HG02588 (cell line): ENCODE measurements around the gene ITGAE.

ENCODE experiments used
- ATAC-seq: cut with Tn5 transposase; IDR thresholded peaks from one replicate; pipeline ENCODE4 v1.9.1; 2021; ENCODE audit warnings: mild to moderate bottlenecking, moderate library complexity; ENCODE audit not compliant: unreplicated experiment

Gene ITGAE

GRCh38 chr17:3672571-3672970 lies 128.4 kb downstream of the ITGAE start:
- ATAC-seq = no peak

GRCh38 chr17:3669548-3669947 lies 131.4 kb downstream of the ITGAE start:
- no peak for ATAC-seq

DNA sequence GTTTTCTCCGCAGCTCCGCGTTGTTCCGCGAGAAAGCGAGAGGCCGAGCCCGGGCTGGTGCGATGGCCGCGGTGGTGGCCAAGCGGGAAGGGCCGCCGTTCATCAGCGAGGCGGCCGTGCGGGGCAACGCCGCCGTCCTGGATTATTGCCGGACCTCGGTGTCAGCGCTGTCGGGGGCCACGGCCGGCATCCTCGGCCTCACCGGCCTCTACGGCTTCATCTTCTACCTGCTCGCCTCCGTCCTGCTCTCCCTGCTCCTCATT lies 132.0 kb downstream of the ITGAE start:
- ATAC-seq = no peak

DNA sequence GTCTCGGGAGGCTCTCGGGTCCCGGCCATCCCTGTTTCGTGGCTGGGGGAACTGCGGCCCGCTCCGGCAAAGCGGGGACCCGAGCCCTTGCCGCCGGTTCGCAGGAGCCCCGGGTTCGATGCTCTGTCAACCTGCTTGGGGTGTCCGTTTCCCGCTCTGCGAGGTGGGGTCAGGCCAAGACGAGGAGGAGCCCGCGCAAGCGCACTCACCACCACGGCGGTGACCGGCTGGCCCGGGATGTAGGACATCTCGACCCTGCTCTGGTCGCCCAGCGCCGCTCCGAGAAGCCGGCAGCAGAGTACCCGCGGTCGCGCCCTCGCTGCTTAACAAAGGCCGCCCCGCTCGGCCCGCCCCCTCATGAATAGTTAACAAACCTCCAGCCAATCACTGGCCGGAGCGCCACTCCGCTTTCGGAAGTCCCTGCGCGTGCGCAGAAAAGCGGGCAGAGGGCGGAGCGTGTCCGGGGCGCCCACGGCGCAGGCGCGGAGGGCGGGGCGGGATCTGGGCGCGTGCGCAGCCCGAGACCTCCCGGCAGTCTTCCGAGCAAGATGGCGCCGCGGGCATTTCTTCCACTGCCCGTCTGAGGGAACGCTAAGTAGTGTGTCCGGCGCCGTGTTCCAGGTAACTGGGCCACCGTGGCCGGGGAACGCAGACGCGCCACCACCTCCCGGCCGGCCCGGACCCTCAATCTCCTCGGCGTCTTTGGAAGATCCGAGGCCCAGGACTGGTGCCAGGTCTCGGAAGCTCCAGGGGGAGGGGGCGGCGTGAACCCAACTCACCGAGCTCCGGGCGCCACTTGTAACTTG lies 132.5 kb downstream of the ITGAE start, which contains the start of the genes EMC6 and TAX1BP3:
Gene EMC6 (plus strand): TSS at position 534 of the 806 bp plus-strand sequence. CDS start 335 bp downstream, outside the sequence.
Gene TAX1BP3 (minus strand): TSS at position 300 of the 806 bp plus-strand sequence. CDS start 52 bp downstream, at position 248.
- peak; percentile 90 for ATAC-seq

- peak; percentile 14 for ATAC-seq
These were observed 133.4 kb downstream of the ITGAE start for GRCh38 chr17:3667366-3668278.

DNA sequence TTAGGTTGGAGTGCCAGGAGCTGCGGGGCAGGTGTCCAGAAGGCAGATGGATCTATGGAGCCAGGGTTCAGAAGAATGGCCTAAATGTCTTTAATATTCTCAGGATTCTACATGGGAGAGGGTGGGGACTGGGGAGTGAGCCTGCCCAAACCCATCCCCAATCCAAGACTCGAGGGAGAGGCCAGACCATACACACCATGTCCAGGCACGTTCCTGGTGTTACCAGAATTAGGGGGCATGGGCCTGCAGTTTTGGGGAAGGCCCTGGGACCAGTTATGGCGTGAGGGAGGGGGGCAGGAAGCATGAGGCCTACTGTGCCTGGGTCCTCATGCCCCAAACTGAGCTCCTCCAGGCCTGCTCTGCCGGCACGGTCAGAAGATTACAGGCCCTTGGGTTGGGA lies 134.5 kb downstream of the ITGAE start:
- ATAC-seq = no peak

GRCh38 chr17:3665834-3666233 lies 135.2 kb downstream of the ITGAE start:
- no peak for ATAC-seq
